Activated CD8-positive, alpha-beta memory T cell treated with anti-CD3 and anti-CD28 coated beads, Interleukin-2, amount 10 ng/mL, durations not matched to agents 7 days and 5 days (primary cell): ENCODE results near the gene DCP1A. TPM values are rescaled to one million over a fixed set of nuclear protein-coding genes. Genes with fewer than 3 reads are reported as not detected.
"Not testable (repeated sequence)": the region's sequence is repeated elsewhere in the genome, so short reads cannot be mapped to it uniquely, and the experiment has no call there.

Experiments
- ATAC-seq: fragments of 150-1000 bp; cut with Tn5 transposase; one replicate; pipeline ENCODE4 v1.10.0; 2021; ENCODE audit warnings: moderate library complexity
- CTCF ChIA-PET: fragments of 350-600 bp; sonication (Branson Sonifier 250); formaldehyde crosslinking; loops from one replicate; lab custom pipeline; 2021; ENCODE audit warnings: antibody characterized with exemption; lab: Charles Lee
- DNase-seq: peaks from one replicate; pipeline ENCODE4 v3.0.0-alpha.2; 2020
- H3K27ac Mint-ChIP-seq: one replicate; pipeline ENCODE4 v1.8.0; 2021; ENCODE audit warnings: mild to moderate bottlenecking, mixed read lengths
- H3K27me3 Mint-ChIP-seq: one replicate; pipeline ENCODE4 v1.8.0; 2021; ENCODE audit warnings: mixed read lengths
- H3K36me3 Mint-ChIP-seq: one replicate; pipeline ENCODE4 v1.8.0; 2021; ENCODE audit warnings: mild to moderate bottlenecking, mixed read lengths
- H3K4me1 Mint-ChIP-seq: one replicate; pipeline ENCODE4 v1.8.0; 2021; ENCODE audit warnings: mixed read lengths
- H3K4me3 Mint-ChIP-seq: one replicate; pipeline ENCODE4 v1.8.0; 2021; ENCODE audit warnings: mild to moderate bottlenecking, moderate library complexity, mixed read lengths
- H3K9me3 Mint-ChIP-seq: one replicate; pipeline ENCODE4 v1.8.0; 2022; ENCODE audit warnings: low read depth, mixed read lengths
- total RNA-seq, 2 experiments: library from RNA; stranded (reverse); gene quantifications; one replicate each; pipeline ENCODE4 v1.2.3, GENCODE V29; 2021

The DCP1A gene
- total RNA-seq, 2 experiments from 2014 or later: 28.6 to 30.0 TPM

DNA sequence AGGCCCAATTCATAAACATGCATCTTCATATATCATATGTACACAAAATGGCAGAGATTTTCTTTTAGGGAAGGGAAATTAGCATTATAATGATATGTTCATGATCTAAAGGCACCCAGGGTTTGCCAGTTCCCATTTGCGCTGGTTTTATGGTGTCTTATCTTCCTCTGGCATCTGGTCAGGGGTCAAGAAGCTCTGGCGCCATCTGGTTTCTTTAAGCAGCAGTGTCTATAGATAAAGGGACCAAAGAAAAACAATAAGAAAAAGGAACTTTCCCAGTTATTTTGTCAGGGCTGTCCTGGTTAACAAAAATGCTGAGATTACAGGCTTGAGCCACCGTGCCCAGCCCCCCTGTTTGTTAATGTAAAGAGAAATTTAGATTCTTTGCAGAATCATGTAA, 3.3 kb upstream of the DCP1A start:
- no peaks in the 10 kb centered on the region for H3K27me3 Mint-ChIP-seq
- no peaks in the 10 kb centered on the region for H3K9me3 Mint-ChIP-seq
- H3K27ac Mint-ChIP-seq: no peak overlapping the region
- CTCF ChIA-PET: interaction anchor here (0.6 to 1.1 kb wide), 4 partner anchors 8 to 1874 kb away, joined by 3 to 6 read pairs (median 4); no protein-coding TSS in a partner anchor
- no peaks in the 10 kb centered on the region for H3K36me3 Mint-ChIP-seq
- DNase-seq (peak; percentile 43), ATAC-seq (no peak)
- peaks cover 26% of the 10 kb centered on the region for H3K4me1 Mint-ChIP-seq
- H3K4me3 Mint-ChIP-seq: no peak overlapping the region

DNA sequence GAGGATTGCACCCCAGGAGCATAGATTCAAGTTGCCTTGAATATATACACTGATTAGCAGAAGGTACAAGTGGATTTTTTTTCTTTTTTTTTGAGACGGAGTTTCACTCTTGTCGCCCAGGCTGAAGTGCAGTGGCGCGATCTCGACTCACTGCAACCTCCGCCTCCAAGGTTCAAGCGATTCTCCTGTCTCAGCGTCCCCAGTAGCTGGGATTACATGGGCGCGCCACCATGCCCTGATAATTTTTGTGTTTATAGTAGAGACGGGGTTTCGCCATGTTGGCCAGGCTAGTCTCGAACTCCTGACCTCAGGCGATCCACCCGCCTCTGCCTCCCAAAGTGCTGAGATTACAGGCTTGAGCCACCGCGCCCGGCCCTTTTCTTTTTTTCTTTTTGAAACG, 775 bp upstream of the DCP1A start:
- H3K27me3 Mint-ChIP-seq, H3K9me3 Mint-ChIP-seq, ATAC-seq, DNase-seq: not testable (repeated sequence)
- CTCF ChIA-PET: interaction anchor here (1.0 to 1.7 kb wide), 2 partner anchors 124 to 152 kb away, joined by 3 to 6 read pairs; no protein-coding TSS in a partner anchor
- peaks cover 29% of the 10 kb centered on the region for H3K4me1 Mint-ChIP-seq
- peak overlapping the region; percentile 96 for H3K27ac Mint-ChIP-seq
- H3K4me3 Mint-ChIP-seq: peak overlapping the region; percentile 96
- peaks cover 11% of the 10 kb centered on the region for H3K36me3 Mint-ChIP-seq

DNA sequence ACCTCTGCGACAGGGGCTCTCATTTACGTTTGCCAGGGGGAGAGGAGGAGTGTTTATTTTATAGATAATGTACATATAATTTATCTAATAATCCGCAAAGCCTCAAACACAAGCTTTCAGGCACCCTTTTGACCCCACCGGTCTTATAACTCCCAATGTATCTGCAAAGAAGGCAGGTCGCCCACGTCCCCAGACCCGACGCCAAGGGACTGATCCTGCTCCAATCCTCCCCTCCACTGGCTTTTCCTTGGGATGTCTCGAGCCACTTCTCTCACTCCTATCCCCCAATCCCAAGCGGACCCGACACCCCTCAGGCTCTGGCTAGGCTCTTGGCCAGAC, 452 bp downstream of the DCP1A start:
- no peaks in the 10 kb centered on the region for H3K9me3 Mint-ChIP-seq
- H3K4me3 Mint-ChIP-seq: peak overlapping the region; percentile 96
- peaks cover 13% of the 10 kb centered on the region for H3K36me3 Mint-ChIP-seq
- peak overlapping the region; percentile 96 for H3K27ac Mint-ChIP-seq
- no peak for ATAC-seq
- peaks cover 32% of the 10 kb centered on the region for H3K4me1 Mint-ChIP-seq
- CTCF ChIA-PET: interaction anchor here (1.3 to 1.7 kb wide), 3 partner anchors 28 to 151 kb away, joined by 3 to 6 read pairs (median 4); no protein-coding TSS in a partner anchor
- no peak for DNase-seq
- H3K27me3 Mint-ChIP-seq: no peaks in the 10 kb centered on the region

DNA sequence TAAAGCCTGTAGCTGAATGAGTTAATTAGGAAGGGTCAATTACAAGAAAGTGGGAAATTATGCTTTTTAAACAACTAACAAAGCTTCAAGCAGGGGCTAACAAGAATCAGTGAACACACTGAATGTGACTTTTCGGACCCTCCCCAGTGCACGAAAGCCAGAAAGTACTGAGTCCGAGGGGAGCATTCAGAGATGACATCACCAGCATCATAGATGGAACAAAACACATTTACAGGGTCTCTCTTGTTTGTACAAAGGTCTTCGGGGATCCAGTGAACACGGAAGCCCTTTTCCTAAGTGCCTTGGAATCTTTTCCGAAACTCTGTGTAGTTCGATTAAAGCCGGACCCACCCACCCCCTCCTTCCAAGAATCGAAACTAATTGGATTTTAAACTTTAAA, 829 bp downstream of the DCP1A start:
- no peaks in the 10 kb centered on the region for H3K27me3 Mint-ChIP-seq
- H3K27ac Mint-ChIP-seq: peak overlapping the region; percentile 96
- peaks cover 13% of the 10 kb centered on the region for H3K36me3 Mint-ChIP-seq
- peaks cover 32% of the 10 kb centered on the region for H3K4me1 Mint-ChIP-seq
- H3K9me3 Mint-ChIP-seq: no peaks in the 10 kb centered on the region
- CTCF ChIA-PET: interaction anchor here (1.3 to 1.7 kb wide), 3 partner anchors 29 to 150 kb away, joined by 3 to 6 read pairs (median 4); no protein-coding TSS in a partner anchor
- no peak for ATAC-seq
- peak; percentile 42 for DNase-seq
- H3K4me3 Mint-ChIP-seq: peak overlapping the region; percentile 96

DNA sequence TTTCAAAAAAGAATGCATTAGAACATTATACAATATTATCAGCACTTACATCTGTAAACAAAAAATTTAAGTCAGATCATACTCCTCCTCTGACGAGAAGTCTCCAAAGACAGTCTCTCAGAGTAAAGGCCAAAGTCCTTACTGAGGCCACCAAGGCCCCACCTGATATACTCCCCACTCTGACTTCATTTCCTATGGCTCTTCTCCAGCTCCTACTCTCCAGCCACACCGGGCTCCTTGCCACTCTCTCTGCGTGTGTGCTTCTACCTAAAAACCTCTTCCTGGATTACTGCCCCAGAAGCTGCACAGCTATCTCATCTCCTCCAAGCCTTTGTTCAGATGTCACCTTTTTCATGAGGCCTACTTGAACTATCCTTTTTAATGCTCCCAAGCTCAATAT, 5.0 kb downstream of the DCP1A start:
- no peak overlapping the region for H3K27ac Mint-ChIP-seq

DNA sequence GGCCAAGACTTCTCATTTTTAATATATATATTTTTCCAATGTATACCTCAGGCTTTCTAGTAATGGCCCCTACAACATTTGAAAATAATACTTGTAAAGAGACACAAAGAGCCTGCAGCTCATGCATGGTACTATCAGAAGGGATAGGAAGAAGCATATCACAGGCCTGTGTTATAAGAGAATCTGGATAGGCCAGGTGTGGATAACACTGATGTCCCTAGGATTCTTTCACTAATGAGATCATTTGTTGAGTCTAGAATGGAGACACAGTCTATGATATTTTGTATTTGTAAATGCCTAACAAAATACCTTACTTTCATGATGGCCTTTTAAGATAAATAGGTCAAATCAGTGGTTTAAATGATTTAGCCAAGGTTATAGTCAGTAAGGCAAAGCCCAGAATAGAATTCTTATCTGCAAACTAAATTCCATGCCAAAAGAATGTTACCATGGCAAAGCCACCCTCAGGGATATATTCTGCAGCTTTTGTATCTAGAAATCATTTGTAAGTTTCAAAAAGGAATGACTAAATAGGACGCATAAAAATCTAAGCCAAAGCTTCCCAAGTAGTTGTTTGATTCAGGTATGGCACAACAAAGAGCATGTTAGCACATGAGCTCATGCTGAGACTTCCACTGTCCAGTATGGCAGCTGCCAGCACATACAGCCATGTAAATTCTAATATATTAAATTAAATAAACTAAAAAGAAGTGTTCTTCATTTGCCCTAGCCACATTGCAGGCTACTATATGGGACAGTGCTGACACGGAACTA, 10.0 kb downstream of the DCP1A start:
- Mint-ChIP-seq H3K36me3 (peaks cover 32% of the 10 kb centered on the region), H3K4me1 (peaks cover 7% of the 10 kb centered on the region), H3K4me3 (no peak overlapping the region), H3K27me3 (no peaks in the 10 kb centered on the region), H3K9me3 (no peaks in the 10 kb centered on the region), H3K27ac (no peak overlapping the region)
- ATAC-seq (no peak), DNase-seq (no peak)
- CTCF ChIA-PET: no interaction called here

More for the DNA sequence above, 5.0 kb downstream of the DCP1A start:
- H3K27me3 Mint-ChIP-seq: no peaks in the 10 kb centered on the region
- peaks cover 29% of the 10 kb centered on the region for H3K4me1 Mint-ChIP-seq
- H3K36me3 Mint-ChIP-seq: peaks cover 30% of the 10 kb centered on the region
- DNase-seq: no peak
- no peak overlapping the region for H3K4me3 Mint-ChIP-seq
- no peak for ATAC-seq
- no peaks in the 10 kb centered on the region for H3K9me3 Mint-ChIP-seq
- CTCF ChIA-PET: interaction anchor here (1.3 to 1.5 kb wide), 3 partner anchors 9 to 122 kb away, joined by 4 to 6 read pairs (median 5); no protein-coding TSS in a partner anchor

DNA sequence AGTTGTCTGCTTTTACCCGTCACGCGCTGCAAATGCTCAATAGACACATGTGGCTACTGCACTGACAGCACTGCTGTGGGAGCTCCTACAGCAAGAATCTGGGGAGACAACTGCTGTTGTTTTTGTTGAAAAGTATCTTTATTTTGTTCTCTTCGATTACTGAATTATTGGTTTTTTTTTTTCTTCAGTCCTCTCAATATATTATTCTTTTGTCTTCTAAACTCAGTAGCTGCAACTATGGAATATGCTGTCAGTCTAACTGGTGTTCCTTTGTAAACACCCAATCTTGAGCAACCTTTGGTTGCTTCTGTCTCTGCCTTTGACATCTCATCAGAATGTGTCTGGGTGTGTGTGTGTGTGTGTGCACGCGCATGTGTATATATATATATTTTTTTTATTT, 12.6 kb downstream of the DCP1A start:
- peaks cover 26% of the 10 kb centered on the region for H3K36me3 Mint-ChIP-seq
- CTCF ChIA-PET: no interaction called here

DNA sequence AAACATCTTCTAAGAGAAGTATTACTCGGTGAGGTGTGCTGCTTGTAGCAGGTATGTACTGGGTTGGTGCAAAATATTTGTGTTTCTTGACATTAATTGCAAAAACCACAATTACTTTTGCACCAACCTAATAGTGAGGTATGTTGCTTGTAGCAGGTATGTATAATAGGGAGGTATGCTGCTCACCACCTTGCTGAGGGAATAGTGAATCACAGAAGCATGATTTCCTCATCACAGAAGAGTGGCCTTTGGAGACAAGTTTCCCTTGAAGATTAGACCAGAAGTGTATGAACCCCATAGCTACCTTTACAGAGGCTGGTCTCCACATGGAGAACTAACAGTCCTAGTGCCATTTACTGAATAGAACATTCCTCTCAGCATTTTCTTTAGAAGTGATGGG, 15.5 kb downstream of the DCP1A start:
- ATAC-seq: no peak
- CTCF ChIA-PET: no interaction called here
- Mint-ChIP-seq H3K36me3 (peaks cover 24% of the 10 kb centered on the region), H3K4me1 (no peaks in the 10 kb centered on the region), H3K4me3 (no peak overlapping the region), H3K27me3 (no peaks in the 10 kb centered on the region), H3K27ac (no peak overlapping the region), H3K9me3 (no peaks in the 10 kb centered on the region)
- DNase-seq: no peak

More for the DNA sequence above, 12.6 kb downstream of the DCP1A start:
- H3K27ac Mint-ChIP-seq: no peak overlapping the region
- H3K4me3 Mint-ChIP-seq: no peak overlapping the region
- H3K4me1 Mint-ChIP-seq: peaks cover 5% of the 10 kb centered on the region
- ATAC-seq (no peak), DNase-seq (no peak)
- H3K27me3 Mint-ChIP-seq: no peaks in the 10 kb centered on the region
- H3K9me3 Mint-ChIP-seq: no peaks in the 10 kb centered on the region

DNA sequence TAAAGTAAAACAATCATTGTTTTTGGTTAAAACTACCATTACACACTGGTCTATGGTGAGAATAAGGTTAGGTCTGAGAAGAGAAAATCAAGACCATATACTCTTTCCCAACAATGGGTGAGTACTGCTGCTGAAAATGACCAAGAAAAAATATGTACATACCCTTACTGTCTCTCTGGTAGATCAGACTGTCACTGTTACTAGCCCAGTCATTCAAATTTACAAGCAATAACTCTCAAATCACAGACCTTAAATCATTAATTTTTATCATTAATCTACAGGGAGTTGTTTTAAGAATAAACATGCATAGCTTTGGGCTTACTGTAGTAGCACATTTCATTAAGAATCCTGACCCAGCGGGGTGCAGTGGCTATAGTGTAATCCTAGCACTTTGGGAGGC, 17.4 kb downstream of the DCP1A start:
- CTCF ChIA-PET: no interaction called here
- H3K27me3 Mint-ChIP-seq: no peaks in the 10 kb centered on the region
- no peaks in the 10 kb centered on the region for H3K4me1 Mint-ChIP-seq
- H3K4me3 Mint-ChIP-seq: no peak overlapping the region
- DNase-seq (no peak), ATAC-seq (no peak)
- peaks cover 27% of the 10 kb centered on the region for H3K36me3 Mint-ChIP-seq
- H3K9me3 Mint-ChIP-seq: no peaks in the 10 kb centered on the region
- H3K27ac Mint-ChIP-seq: no peak overlapping the region

DNA sequence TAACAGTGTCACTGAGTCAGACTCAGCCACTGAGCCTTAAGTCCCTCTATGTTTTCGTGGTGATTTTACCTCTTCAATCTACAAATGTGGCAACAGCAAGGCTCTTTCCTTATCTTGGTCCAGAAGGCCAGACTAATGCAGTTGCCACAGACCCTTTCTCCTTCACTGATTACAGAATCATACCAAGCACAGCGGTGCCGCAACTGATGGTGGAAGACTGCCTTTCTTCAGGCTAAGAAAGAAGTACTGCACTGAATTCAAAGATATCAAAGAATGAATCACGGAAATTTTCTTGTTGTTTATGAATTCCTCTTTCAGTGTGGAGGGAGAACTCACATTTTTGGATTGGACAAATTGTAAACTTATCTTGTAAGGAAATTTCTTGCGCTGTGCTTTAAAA, 18.6 kb downstream of the DCP1A start:
- Mint-ChIP-seq H3K27me3 (no peaks in the 10 kb centered on the region), H3K9me3 (no peaks in the 10 kb centered on the region), H3K27ac (no peak overlapping the region), H3K4me1 (no peaks in the 10 kb centered on the region), H3K36me3 (peaks cover 20% of the 10 kb centered on the region), H3K4me3 (no peak overlapping the region)
- ATAC-seq (no peak), DNase-seq (no peak)
- CTCF ChIA-PET: no interaction called here

DNA sequence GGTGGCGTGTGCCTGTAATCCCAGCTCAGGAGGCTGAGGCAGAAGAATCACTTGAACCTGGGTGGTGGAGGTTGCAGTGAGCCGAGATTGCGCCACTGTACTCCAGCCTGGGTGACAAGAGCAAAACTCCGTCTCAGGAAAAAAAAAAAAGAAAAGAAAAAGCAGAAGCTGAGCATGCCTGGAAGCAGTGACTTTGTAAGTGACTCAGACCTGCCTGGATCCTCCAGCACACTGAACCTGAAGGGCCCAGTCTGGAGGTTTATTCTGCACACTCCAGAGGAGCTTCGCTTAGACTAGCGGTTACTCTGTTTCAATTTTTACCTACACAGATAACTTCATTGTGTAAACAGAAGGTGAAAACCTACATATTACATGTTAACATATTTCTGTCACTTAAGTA, 19.4 kb downstream of the DCP1A start:
- H3K27ac Mint-ChIP-seq, H3K4me1 Mint-ChIP-seq, H3K27me3 Mint-ChIP-seq, CTCF ChIA-PET, DNase-seq, H3K9me3 Mint-ChIP-seq, ATAC-seq, H3K4me3 Mint-ChIP-seq: not testable (repeated sequence)
- peaks cover 20% of the 10 kb centered on the region for H3K36me3 Mint-ChIP-seq

DNA sequence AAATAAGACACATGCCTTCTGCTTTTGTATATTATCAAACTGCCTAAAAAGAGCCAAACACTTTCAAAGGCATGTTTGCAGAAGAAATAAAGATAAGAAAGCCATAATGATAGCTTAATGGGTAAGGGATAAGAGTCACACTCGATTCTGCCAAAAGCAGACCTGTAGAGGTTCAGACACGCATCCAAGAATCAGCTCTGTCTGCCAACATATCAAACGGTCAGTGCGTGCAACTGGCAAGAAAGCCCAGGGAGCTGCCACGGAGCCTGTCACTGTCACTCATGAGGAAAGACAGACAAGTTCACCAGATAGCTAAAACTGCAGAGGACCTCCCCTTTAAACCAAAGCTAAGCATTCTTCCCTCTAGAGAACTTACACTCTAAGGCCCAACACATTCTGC, 23.2 kb downstream of the DCP1A start:
- H3K27ac Mint-ChIP-seq: no peak overlapping the region
- H3K36me3 Mint-ChIP-seq: peaks cover 26% of the 10 kb centered on the region
- no peaks in the 10 kb centered on the region for H3K9me3 Mint-ChIP-seq
- CTCF ChIA-PET: interaction anchor here (0.7 to 1.5 kb wide), 5 partner anchors 13 to 70 kb away, joined by 3 to 4 read pairs (median 3); no protein-coding TSS in a partner anchor
- peaks cover 7% of the 10 kb centered on the region for H3K4me1 Mint-ChIP-seq
- no peak for DNase-seq
- no peak for ATAC-seq
- no peaks in the 10 kb centered on the region for H3K27me3 Mint-ChIP-seq
- H3K4me3 Mint-ChIP-seq: no peak overlapping the region

DNA sequence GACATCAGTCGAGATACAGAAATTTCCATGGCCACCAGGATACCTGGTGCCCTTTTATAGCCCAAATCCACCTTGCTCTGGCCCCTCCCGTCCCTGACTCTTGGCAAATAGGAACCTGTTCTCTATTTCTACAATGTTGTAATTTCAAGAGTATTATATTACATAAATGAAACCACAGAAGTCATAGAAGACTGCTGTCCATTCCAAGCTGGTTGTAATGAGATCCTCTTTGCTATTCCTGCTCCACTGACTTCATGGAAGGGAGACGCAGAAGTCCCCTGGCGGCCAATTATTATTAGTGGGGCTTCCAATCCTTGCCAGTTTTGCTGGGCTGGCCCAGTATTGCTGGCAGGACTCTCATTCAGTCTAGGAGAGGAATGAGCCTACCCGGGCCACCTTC, 26.6 kb downstream of the DCP1A start:
- ATAC-seq: no peak
- Mint-ChIP-seq H3K36me3 (peaks cover 26% of the 10 kb centered on the region), H3K9me3 (no peaks in the 10 kb centered on the region), H3K4me1 (peaks cover 7% of the 10 kb centered on the region), H3K27ac (no peak overlapping the region), H3K4me3 (no peak overlapping the region), H3K27me3 (no peaks in the 10 kb centered on the region)
- CTCF ChIA-PET: interaction anchor here (1.2 kb wide), 1 partner anchor 403 kb away, joined by 3 read pairs; no protein-coding TSS in a partner anchor
- no peak for DNase-seq

DNA sequence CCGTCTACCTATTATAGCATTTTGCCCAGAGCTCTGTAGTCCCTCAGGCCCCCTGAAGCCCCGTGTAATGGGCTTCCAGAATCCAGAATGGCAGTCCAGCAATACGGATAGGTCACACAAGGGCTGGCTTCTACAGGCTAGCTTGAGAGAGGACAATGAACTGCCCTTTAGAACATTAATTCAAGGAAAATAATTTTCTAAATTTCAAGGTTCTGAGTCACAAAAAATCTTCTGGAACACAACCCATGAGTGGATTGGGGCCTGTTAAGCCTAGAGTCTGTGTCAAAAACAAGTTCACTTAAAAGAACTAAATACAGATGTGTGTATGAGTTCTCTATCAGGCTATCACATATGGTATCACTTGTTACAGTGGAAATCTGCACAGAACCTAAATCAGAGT, 28.8 kb downstream of the DCP1A start:
- CTCF ChIA-PET: no interaction called here
- H3K27ac Mint-ChIP-seq: no peak overlapping the region
- H3K4me1 Mint-ChIP-seq: peaks cover 7% of the 10 kb centered on the region
- H3K36me3 Mint-ChIP-seq: peaks cover 23% of the 10 kb centered on the region
- DNase-seq (no peak), ATAC-seq (no peak)
- H3K27me3 Mint-ChIP-seq: no peaks in the 10 kb centered on the region
- no peaks in the 10 kb centered on the region for H3K9me3 Mint-ChIP-seq
- no peak overlapping the region for H3K4me3 Mint-ChIP-seq
